ENCODE data around the gene PXMP4. TPM values are rescaled to one million over a fixed set of nuclear protein-coding genes. Genes with fewer than 3 reads are reported as not detected.

PXMP4 gene
- total RNA-seq, 1 donor from 2014 or later, result 2.4 TPM

DNA sequence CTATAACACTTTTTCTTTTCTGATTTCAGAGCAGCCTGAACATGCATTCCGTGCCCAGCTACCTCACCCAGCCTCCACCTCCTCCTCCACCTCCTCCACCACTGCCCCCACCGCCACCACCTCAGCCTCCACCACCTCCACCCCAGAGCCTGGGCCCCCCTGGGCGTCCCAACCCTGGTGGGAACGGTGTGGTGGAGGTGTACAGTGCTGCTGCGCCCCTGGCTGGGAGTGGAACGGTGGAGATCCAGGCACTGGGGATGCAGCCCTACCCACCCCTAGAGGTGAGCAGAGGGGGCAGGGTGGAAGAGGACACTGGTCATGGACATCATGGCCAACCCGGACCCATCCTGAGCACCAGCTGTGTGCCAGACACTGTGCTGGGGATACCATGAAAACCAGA is 33.0 kb upstream of the PXMP4 start:
- H3K36me3 ChIP-seq (ENCODE audit: control insufficient read depth, insufficient read depth, low read length), result peaks cover 5% of the 10 kb centered on the region
- TF ChIP-seq, protein P1, sequence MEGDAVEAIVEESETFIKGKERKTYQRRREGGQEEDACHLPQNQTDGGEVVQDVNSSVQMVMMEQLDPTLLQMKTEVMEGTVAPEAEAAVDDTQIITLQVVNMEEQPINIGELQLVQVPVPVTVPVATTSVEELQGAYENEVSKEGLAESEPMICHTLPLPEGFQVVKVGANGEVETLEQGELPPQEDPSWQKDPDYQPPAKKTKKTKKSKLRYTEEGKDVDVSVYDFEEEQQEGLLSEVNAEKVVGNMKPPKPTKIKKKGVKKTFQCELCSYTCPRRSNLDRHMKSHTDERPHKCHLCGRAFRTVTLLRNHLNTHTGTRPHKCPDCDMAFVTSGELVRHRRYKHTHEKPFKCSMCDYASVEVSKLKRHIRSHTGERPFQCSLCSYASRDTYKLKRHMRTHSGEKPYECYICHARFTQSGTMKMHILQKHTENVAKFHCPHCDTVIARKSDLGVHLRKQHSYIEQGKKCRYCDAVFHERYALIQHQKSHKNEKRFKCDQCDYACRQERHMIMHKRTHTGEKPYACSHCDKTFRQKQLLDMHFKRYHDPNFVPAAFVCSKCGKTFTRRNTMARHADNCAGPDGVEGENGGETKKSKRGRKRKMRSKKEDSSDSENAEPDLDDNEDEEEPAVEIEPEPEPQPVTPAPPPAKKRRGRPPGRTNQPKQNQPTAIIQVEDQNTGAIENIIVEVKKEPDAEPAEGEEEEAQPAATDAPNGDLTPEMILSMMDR (IDR thresholded peaks at IDR 0.05; ENCODE audit: insufficient read depth, low read length, severe bottlenecking), result no peak
- FAIRE-seq (no peak), DNase-seq (ENCODE audit: low read depth) (no peak)
- H3K27me3 ChIP-seq (ENCODE audit: control insufficient read depth, insufficient read depth, low read length), result no peaks in the 10 kb centered on the region
- no peak overlapping the region for H3K4me3 ChIP-seq (ENCODE audit: low read depth, low read length)

DNA sequence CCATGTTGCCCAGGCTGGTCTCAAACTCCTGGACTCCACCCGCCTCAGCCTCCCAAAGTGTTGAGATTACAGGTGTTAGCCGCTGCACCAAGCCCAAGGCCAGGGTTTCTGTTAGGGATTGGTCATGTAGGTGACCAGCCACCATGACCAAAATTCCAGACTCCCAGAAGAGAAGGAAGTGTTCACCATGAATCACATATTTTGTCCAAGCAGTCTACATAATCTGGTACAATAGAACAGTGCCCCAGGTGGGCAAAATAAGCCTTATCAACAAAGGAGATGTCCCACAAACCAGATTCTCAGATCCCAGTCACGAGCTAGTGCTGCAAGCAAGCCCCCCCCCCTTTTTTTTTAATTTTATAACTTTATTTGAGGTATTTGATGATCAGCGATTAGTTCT is 31.7 kb upstream of the PXMP4 start:
- TF ChIP-seq, protein P1 (IDR thresholded peaks at IDR 0.05; ENCODE audit: insufficient read depth, low read length, severe bottlenecking), result no peak
- Histone ChIP-seq H3K27me3 (ENCODE audit: control insufficient read depth, insufficient read depth, low read length) (no peaks in the 10 kb centered on the region), H3K4me3 (ENCODE audit: low read depth, low read length) (no peak overlapping the region), H3K36me3 (ENCODE audit: control insufficient read depth, insufficient read depth, low read length) (peaks cover 4% of the 10 kb centered on the region)
- DNase-seq (ENCODE audit: low read depth), result no peak
- FAIRE-seq, result no peak

DNA sequence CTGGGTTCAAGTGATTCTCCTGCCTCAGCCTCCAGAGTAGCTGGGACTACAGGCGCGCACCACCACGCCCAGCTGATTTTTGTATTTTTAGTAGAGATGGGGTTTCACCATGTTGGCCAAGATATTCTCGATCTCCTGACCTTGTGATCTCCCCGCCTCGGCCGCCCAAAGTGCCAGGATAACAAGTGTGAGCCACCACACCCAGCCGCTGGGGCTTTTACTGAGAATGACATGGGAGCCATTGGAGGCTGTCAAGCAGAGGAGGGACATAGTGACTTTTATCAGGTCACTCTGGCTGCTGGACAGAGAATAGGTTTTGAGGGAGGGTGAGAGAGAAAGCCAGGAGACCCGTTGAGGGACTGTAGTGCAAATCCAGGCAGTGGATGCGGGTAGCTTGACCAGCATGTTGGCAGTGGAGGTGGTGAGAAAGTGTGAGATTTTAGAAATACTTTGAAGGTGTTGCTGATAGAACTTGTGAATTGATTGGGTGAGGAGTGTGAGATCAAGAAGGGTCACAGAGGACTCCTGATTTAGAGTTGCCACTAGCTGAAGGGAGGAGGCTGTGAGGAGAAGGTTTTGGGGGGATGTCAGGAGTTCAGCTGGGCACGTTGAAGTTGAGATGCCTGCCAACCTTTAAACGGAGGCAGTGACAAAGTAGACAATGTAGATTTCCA is 26.4 kb upstream of the PXMP4 start:
- Histone ChIP-seq H3K4me3 (ENCODE audit: low read depth, low read length) (no peak overlapping the region), H3K27me3 (ENCODE audit: control insufficient read depth, insufficient read depth, low read length) (no peaks in the 10 kb centered on the region), H3K36me3 (ENCODE audit: control insufficient read depth, insufficient read depth, low read length) (peaks cover 3% of the 10 kb centered on the region)
- TF ChIP-seq, protein P1 (IDR thresholded peaks at IDR 0.05; ENCODE audit: insufficient read depth, low read length, severe bottlenecking), result no peak
- DNase-seq (ENCODE audit: low read depth), result no peak
- FAIRE-seq, result no peak

DNA sequence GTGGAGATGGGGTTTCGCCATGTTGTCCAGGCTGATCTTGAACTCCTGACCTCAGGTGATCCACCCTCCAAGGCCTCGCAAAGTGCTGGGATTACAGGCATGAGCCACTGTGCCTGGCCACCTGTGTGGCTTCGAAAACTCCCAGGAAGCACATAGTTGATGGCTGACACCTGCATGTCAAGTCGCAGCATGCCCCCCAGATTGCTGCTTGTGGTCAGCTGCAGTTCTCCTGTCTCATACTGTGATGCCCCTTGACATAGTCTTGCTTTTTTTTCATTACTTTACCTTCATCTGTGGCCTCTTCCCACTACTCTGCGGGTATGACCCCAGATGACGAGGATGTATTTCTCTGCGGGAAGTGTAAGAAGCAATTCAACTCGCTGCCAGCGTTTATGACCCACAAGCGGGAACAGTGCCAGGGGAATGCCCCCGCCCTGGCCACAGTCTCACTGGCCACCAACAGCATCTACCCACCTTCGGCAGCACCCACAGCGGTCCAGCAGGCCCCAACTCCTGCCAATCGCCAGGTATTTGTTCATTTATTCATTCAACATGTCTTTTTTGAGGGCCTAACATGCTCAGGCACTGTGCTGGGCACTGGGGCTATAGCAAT is 24.8 kb upstream of the PXMP4 start:
- Histone ChIP-seq H3K4me3 (ENCODE audit: low read depth, low read length) (no peak overlapping the region), H3K36me3 (ENCODE audit: control insufficient read depth, insufficient read depth, low read length) (peaks cover 3% of the 10 kb centered on the region), H3K27me3 (ENCODE audit: control insufficient read depth, insufficient read depth, low read length) (no peaks in the 10 kb centered on the region)
- TF ChIP-seq, protein P1 (IDR thresholded peaks at IDR 0.05; ENCODE audit: insufficient read depth, low read length, severe bottlenecking), result no peak
- FAIRE-seq (no peak), DNase-seq (ENCODE audit: low read depth) (peak; percentile 54)

DNA sequence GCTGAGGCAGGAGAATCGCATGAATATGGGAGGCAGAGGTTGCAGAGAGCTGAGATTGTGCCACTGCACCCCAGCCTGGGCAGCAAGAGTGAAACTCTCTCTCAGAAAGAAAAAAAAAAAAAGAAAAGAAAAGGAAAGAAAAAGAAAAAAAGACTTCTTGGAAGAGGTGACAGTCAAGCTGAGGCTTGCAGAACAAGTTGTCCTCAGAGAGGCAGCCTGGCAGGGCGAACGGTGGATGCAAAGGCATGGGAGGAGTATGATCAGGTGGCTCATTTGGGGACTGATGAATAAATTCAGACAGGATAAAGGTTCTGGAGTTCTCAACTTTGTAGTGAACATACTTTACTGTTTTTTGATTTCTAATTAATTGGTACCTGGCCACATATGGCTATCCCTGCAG is 24.1 kb upstream of the PXMP4 start:
- peaks cover 3% of the 10 kb centered on the region for H3K36me3 ChIP-seq (ENCODE audit: control insufficient read depth, insufficient read depth, low read length)
- H3K27me3 ChIP-seq (ENCODE audit: control insufficient read depth, insufficient read depth, low read length), result no peaks in the 10 kb centered on the region
- H3K4me3 ChIP-seq (ENCODE audit: low read depth, low read length), result no peak overlapping the region
- no peak for FAIRE-seq
- no peak for DNase-seq (ENCODE audit: low read depth)
- TF ChIP-seq, protein P1 (IDR thresholded peaks at IDR 0.05; ENCODE audit: insufficient read depth, low read length, severe bottlenecking), result no peak

Data from bronchial epithelial cell (primary cell).